IPS-18c (cell line): ENCODE measurements around the gene LRP6.
"Not testable (repeated sequence)": the region's sequence is repeated elsewhere in the genome, so short reads cannot be mapped to it uniquely, and the experiment has no call there.

Experiments
- H3K4me3 ChIP-seq: 2 replicates; pipeline ENCODE4 v1.7.0; 2013; ENCODE audit warnings: low read depth, mild to moderate bottlenecking, low read length, moderate library complexity; ENCODE audit not compliant: insufficient read depth
- H3K9me3 ChIP-seq: one replicate; pipeline ENCODE4 v1.6.1; 2013; ENCODE audit warnings: mild to moderate bottlenecking, low read length, moderate library complexity; ENCODE audit not compliant: control insufficient read depth, insufficient read depth

LRP6 gene

GRCh38 chr12:12167847-12168246 lies 99.0 kb downstream of the LRP6 start:
- Histone ChIP-seq H3K9me3 (no peaks in the 10 kb centered on the region), H3K4me3 (no peak overlapping the region)

DNA sequence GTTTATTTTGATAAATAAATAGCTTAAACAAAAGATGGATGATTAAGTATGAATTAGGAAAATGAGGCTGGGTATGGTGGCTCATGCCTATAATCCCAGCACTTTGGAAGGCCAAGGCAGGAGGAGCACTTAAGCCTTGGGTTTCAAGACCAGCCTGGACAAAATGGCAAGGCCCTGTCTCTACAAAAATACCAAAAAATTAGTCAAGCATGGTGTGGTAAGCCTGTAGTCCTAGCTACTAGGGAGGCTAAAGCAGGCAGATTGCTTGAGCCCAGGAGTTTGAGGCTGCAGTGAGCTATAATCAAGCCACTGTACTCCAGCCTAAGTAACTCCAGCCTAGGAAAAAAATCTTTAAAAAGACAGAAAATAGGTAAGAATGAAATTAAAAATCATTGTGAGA lies 100.1 kb downstream of the LRP6 start:
- H3K4me3 ChIP-seq: no peak overlapping the region
- H3K9me3 ChIP-seq: no peaks in the 10 kb centered on the region

DNA sequence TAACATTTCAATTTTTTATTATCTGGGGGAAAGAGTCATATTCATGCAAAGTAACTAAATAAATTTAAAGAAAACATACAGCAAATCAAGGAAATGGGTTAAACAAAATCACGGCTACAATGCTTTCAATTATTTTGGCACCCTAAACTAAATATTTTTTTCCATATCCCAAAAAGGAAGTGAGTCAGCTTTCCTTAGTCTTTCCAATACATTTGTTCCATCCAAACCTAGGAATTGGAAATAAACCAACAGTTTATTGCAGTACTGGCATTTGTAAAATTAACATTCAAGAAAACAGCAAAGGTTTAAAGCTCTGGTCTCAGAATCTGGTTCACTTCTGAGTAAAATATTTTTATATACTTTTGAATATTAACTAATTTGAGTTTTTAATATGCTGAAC lies 106.9 kb downstream of the LRP6 start:
- H3K9me3 ChIP-seq: no peaks in the 10 kb centered on the region
- no peak overlapping the region for H3K4me3 ChIP-seq

GRCh38 chr12:12158858-12159257 lies 108.0 kb downstream of the LRP6 start:
- Histone ChIP-seq H3K9me3 (no peaks in the 10 kb centered on the region), H3K4me3 (no peak overlapping the region)

- H3K4me3 ChIP-seq: no peak overlapping the region
- no peaks in the 10 kb centered on the region for H3K9me3 ChIP-seq
Observed at GRCh38 chr12:12157424-12157823, 109.4 kb downstream of the LRP6 start.

GRCh38 chr12:12156828-12157227 lies 110.0 kb downstream of the LRP6 start:
- H3K9me3 ChIP-seq: no peaks in the 10 kb centered on the region
- H3K4me3 ChIP-seq: no peak overlapping the region

DNA sequence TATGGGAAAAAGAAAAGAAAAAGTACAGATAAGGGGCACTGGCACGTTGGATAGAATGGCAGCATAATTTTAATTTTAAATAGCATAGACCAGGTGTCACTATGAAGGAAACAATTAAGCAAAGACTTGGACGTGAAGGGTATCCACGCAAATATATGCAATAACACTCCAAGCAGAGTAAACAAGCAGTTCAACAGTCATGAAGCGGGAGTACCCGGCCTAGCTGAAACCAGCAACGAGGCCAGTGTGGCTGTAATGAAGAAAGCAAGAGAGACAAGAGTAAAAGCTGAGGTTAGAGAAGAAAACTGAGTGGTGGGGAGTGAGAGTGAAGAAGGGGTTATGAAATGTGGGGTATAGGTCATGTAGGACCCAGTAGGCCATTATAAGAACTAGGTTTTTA lies 110.7 kb downstream of the LRP6 start:
- no peaks in the 10 kb centered on the region for H3K9me3 ChIP-seq
- H3K4me3 ChIP-seq: no peak overlapping the region

- no peaks in the 10 kb centered on the region for H3K9me3 ChIP-seq
- no peak overlapping the region for H3K4me3 ChIP-seq
Observed at GRCh38 chr12:12153596-12153995, 113.2 kb downstream of the LRP6 start.

GRCh38 chr12:12147111-12147510 lies 119.7 kb downstream of the LRP6 start:
- H3K9me3 ChIP-seq: no peaks in the 10 kb centered on the region
- no peak overlapping the region for H3K4me3 ChIP-seq

DNA sequence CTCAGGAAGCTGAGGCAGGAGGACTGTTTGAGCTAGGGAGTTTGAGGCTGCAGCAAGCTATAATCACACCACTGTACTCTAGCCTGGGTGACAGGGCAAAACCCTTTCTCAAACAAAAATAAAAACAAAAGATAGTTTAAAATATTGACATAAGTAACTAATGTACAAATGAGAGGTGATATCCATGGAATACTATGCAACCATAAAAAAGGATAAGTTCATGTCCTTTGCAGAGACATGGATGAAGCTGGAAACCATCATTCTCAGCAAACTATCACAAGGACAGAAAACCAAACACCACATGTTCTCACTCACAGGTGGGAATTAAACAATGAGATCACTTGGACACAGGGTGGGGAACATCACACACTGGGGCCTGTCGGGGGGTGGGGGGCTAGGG lies 122.3 kb downstream of the LRP6 start:
- H3K9me3 ChIP-seq, H3K4me3 ChIP-seq: not testable (repeated sequence)

GRCh38 chr12:12141000-12141399 lies 125.8 kb downstream of the LRP6 start:
- Histone ChIP-seq H3K9me3 (no peaks in the 10 kb centered on the region), H3K4me3 (no peak overlapping the region)

DNA sequence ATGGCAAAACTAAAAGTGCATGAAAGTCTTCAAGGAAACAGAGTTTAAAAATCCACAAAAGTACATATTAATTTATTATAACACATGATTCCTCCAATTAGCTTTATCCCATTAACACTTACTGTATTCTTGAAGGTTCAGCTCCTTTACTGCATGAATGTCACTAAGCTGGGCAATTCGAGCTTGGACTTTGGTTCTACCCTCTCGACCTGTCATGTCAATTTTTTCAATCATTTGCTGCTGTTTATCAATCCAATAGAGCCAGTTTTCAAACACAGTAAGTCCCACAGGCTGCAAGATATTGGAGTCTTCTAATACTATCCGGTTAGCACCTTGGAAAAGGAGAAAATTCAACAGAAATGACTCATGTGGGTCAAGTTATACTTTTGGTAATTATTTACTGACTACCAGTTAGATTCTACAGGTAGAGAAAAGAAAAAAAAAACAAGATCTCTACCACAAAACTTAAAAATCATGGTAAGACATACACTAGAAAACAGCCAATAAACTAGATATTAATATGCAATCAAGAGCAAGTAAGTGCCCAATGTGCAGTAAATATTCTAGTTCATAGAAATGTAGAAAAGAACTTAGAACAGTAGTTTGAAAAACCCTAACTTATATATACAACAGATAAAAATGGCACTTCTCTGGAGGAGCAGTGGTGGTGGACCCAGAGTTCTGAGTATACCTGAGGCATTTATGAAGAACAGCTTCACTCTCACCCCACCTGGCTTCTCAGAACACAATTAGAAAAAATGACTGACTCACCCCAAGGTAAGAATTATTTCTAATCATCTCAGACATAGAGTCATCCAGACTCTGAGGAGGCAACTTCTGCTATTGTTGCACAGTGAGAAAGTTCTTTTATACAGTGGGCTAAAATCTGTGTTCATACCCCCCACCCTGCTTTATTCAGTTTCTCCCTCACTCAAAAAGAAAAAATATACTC lies 128.4 kb downstream of the LRP6 start:
- H3K9me3 ChIP-seq: no peaks in the 10 kb centered on the region
- no peak overlapping the region for H3K4me3 ChIP-seq

DNA sequence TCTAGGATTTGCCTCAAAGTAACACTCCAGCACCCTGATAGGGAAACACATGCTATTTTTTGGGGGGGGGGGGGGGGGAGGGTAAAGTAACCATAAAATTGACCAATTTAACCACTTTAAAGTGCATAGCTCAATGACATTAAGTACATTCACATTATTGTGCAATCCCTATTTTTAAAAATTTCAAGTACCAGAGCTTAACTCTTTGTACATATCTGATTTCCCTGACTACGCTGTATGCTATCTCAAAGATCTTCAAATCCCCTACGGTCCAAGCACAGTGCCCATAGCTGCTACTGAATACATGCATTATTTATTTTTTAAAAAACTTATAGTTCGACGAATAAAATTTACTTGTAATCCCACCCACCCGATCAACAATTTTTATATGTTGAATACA lies 133.1 kb downstream of the LRP6 start:
- Histone ChIP-seq H3K4me3 (no peak overlapping the region), H3K9me3 (no peaks in the 10 kb centered on the region)

GRCh38 chr12:12133259-12133658 lies 133.6 kb downstream of the LRP6 start:
- no peak overlapping the region for H3K4me3 ChIP-seq
- no peaks in the 10 kb centered on the region for H3K9me3 ChIP-seq

- Histone ChIP-seq H3K9me3 (no peaks in the 10 kb centered on the region), H3K4me3 (no peak overlapping the region)
Observed at GRCh38 chr12:12128670-12129069, 138.2 kb downstream of the LRP6 start.

GRCh38 chr12:12127304-12127703 lies 139.5 kb downstream of the LRP6 start:
- Histone ChIP-seq H3K4me3 (no peak overlapping the region), H3K9me3 (no peaks in the 10 kb centered on the region)

- Histone ChIP-seq H3K9me3 (no peaks in the 10 kb centered on the region), H3K4me3 (no peak overlapping the region)
Observed at GRCh38 chr12:12126551-12126950, 140.3 kb downstream of the LRP6 start.

GRCh38 chr12:12123036-12123604 lies 143.7 kb downstream of the LRP6 start:
- H3K9me3 ChIP-seq: no peaks in the 10 kb centered on the region
- no peak overlapping the region for H3K4me3 ChIP-seq
